CD4-positive, alpha-beta T cell treated with Interleukin-4 for 4 hours (primary cell): ENCODE measurements around the gene TRIM40.
A peak's percentile ranks its signal among the peaks of the same experiment; 100 is the strongest.
"Not testable (repeated sequence)": the region's sequence is repeated elsewhere in the genome, so short reads cannot be mapped to it uniquely, and the experiment has no call there.

Experiments used
- DNase-seq: peaks from one replicate; pipeline ENCODE4 v3.0.0-alpha.2; 2020

Gene TRIM40

GRCh38 chr6:30165238-30165637 lies 29.3 kb downstream of the TRIM40 start:
- DNase-seq = not testable (repeated sequence)

DNA sequence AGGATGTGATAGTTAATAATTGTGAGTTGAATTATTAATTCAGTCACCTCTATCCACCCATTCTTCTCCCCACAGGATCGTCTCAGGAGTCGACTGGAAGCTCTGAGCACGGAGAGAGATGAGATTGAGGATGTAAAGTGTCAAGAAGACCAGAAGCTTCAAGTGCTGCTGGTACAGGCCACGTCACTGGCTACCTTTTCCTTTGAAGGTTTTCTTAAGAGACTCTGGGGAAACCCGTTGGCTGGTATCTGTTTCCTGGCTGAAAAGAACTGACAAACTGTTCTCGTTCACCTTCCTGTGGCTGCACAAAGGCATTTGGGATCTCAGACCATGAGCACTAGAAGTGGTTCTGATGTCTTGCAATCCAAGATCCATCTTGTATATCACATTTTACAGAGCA lies 31.2 kb downstream of the TRIM40 start:
- no peak for DNase-seq

DNA sequence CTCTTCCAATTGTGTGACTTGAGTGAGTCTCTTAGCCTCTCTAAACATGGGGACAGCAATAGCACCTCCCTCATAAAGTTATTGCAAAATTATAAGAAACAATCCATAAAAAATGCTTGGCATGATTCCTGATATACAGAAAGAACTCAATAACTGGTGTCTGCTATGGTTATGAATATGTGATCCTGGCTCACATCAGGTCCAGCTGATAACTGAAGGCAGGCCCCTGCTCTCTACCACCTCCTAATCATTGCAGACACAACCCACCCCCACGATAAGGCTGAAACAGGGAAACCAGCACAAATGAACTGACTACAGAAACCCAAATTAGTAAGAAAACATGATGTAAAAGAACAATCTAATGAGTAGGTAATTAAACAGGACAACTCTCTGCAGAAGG lies 32.8 kb downstream of the TRIM40 start:
- no peak for DNase-seq

- peak; percentile 52 for DNase-seq
Measured at GRCh38 chr6:30169658-30170614, 34.0 kb downstream of the TRIM40 start.

GRCh38 chr6:30171677-30172471 lies 35.9 kb downstream of the TRIM40 start:
- no peak for DNase-seq

DNA sequence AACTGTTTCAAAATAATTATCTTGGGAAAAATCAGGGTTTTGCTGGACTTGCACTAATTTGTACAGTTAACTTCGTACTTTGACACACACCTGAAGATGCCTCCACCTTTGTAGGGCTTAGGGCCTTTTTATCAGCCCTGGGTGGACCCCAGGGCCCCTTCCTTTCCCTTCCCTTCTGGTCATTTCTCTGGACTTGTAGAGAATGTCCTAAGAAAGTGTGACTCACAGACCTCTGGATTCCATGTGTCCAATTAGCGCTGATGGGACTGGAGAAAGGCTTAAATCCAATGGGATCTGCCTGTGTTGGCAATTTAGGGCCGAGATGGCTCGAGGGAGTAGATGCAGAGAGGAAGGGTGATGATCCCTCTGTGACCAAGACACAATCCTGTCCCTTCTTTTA lies 36.7 kb downstream of the TRIM40 start:
- DNase-seq = no peak

GRCh38 chr6:30175765-30176164 lies 39.8 kb downstream of the TRIM40 start:
- no peak for DNase-seq

DNA sequence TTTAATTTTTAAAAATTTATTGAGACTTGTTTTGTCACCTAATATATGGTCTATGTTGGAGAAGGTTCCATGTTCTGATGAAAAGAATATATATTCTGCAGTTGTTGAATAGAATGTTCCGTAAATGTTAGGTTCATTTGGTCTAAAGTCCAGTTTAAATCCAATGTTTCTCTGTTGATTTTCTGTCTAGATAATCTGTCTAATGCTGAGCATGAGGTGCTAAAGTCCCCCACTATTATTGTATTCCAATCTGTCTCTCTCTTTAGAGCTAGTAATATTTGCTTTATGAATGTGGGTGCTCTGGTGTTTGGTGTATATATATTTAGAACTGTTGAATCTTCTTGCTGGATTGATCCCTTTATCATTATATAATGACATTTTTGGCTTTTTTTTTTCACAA lies 42.9 kb downstream of the TRIM40 start:
- DNase-seq = no peak

DNA sequence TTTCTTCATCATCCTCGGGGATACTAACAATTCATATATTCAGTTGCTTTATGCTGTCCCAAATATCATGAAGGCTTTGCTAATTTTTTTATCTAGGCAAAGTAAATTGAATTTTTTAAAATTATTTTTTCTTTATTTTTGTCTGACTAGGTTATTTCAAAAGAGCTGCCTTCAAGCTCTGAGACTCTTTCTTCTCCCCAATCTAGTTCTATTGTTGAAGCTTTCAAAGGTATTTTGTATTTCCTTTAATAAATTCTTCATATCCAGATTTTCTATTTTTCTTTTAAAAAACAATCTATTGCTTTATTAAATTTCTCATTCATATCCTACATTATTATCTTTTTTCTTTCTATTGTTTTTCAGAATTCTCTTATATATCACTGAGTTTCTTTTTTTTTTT lies 44.2 kb downstream of the TRIM40 start:
- DNase-seq = no peak

- no peak for DNase-seq
Measured at GRCh38 chr6:30184417-30185031, 48.6 kb downstream of the TRIM40 start.

GRCh38 chr6:30185846-30186484 lies 50.0 kb downstream of the TRIM40 start:
- no peak for DNase-seq

GRCh38 chr6:30188541-30188940 lies 52.6 kb downstream of the TRIM40 start:
- DNase-seq = no peak

- DNase-seq = no peak
Measured at GRCh38 chr6:30192076-30192475, 56.1 kb downstream of the TRIM40 start.

- no peak for DNase-seq
Measured at GRCh38 chr6:30194797-30195690, 59.1 kb downstream of the TRIM40 start.

GRCh38 chr6:30195951-30196350 lies 60.0 kb downstream of the TRIM40 start:
- no peak for DNase-seq

DNA sequence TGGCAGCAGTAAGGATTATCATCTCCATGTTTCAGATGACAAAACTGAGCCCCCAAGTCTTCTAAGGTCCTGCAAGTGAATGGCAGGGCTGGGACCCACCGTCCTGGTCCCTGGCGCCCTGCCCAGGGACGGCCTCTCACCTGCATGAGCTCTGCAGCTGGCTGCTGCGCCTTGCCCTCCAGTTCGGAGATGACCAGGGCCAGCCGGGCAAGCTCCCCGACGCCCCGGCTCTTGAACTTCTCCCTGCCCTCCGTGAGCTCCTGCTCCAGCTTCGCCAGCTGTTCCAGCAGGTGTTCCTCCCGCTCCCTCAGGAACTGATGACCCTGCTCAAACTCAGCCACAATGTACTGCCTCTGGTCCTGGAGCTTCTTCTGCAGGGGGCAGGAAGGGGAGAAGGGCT lies 60.4 kb downstream of the TRIM40 start:
- DNase-seq = no peak
